Articular chondrocyte of knee joint (primary cell): ENCODE data around the gene HUS1. TPM values are rescaled to one million over a fixed set of nuclear protein-coding genes. Genes with fewer than 3 reads are reported as not detected.

ENCODE experiments used
- total RNA-seq: library from RNA; depleted of rRNA; stranded (reverse); fragments of >200 nt; gene quantifications from 2 replicates; pipeline ENCODE4 v1.2.3, GENCODE V29; 2012

HUS1 gene
- total RNA-seq: 29.4 and 39.6 TPM in 2 replicates

GRCh38 chr7:47979145-47979831 is at the start of gene HUS1:
TSS of gene HUS1 (minus strand) at chr7:47979615. CDS start at chr7:47979519, 96 bp downstream.

DNA sequence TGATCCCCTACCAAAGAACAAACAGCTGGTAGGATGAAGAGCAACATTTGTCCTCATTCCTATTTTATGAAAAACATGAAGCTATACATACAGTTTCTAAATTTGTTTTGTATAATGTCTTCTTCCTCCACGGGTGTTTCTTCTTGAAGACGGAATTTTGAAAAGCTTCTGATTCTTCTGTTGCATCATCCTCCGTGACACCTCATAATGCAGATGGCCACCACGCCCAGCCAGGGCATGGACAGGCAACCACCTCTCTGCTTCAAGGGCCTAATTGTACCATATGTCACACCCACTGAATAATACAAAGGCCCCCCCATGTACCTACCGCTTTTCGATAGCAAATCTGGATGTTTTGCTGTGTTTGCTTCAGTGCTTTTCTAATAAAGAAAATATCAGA is 49.5 kb upstream of the HUS1 start, which contains the start of gene SUN3:
Gene SUN3, minus strand, starts transcription at position 170 of the 400 bp plus-strand sequence. Its CDS starts 169 bp downstream, at position 1.

GRCh38 chr7:47948141-47948790 is 31.1 kb downstream of the HUS1 start, which contains the start of gene PKD1L1:
TSS of gene PKD1L1 (minus strand) at chr7:47948466. CDS start at chr7:47948440, 26 bp downstream.

Other genes starting within 250 kb of the HUS1 start
- gene PKD1L1, start 31.1 kb downstream of the HUS1 start, total RNA-seq: 0.11 and 0.13 TPM in 2 replicates
- not detected in 2 replicates for gene SUN3, start 49.5 kb upstream of the HUS1 start, total RNA-seq
- under 0.01 TPM in 1 of 2 replicates, not detected in the other for gene C7orf57, start 55.9 kb upstream of the HUS1 start, total RNA-seq
- gene UPP1, start 109.7 kb upstream of the HUS1 start, total RNA-seq: 18.6 and 25.1 TPM in 2 replicates
- gene ABCA13, start 191.8 kb upstream of the HUS1 start, total RNA-seq: 0.13 and 0.43 TPM in 2 replicates